BLaER1 (cell line): ENCODE data around the gene ZNF331.
"Not testable (repeated sequence)": the region's sequence is repeated elsewhere in the genome, so short reads cannot be mapped to it uniquely, and the experiment has no call there.

Experiments used
- H3K27ac ChIP-seq: shearing (Covaris generic); formaldehyde crosslinking; 2 replicates; pipeline ENCODE4 v1.8.1; 2022
- H3K27me3 ChIP-seq: shearing (Covaris generic); formaldehyde crosslinking; 2 replicates; pipeline ENCODE4 v1.8.1; 2022
- H3K36me3 ChIP-seq: shearing (Covaris generic); formaldehyde crosslinking; 2 replicates; pipeline ENCODE4 v1.8.1; 2022
- H3K4me1 ChIP-seq: shearing (Covaris generic); formaldehyde crosslinking; 2 replicates; pipeline ENCODE4 v1.8.1; 2022
- H3K4me2 ChIP-seq: shearing (Covaris generic); formaldehyde crosslinking; 2 replicates; pipeline ENCODE4 v1.8.1; 2022
- H3K4me3 ChIP-seq: shearing (Covaris generic); formaldehyde crosslinking; 2 replicates; pipeline ENCODE4 v1.8.1; 2022
- H3K9ac ChIP-seq: shearing (Covaris generic); formaldehyde crosslinking; 2 replicates; pipeline ENCODE4 v1.8.1; 2022
- H3K9me3 ChIP-seq: shearing (Covaris generic); formaldehyde crosslinking; 2 replicates; pipeline ENCODE4 v1.8.1; 2022
- H4K20me1 ChIP-seq: shearing (Covaris generic); formaldehyde crosslinking; 2 replicates; pipeline ENCODE4 v1.8.1; 2022
- Cebpa-rat ChIP-seq: shearing (Covaris generic); IDR thresholded peaks from 2 replicates; pipeline ENCODE4 v1.8.1; 2022

ZNF331 gene

GRCh38 chr19:53507523-53508442, 30.2 kb upstream of the ZNF331 start:
- no peaks in the 10 kb centered on the region for H4K20me1 ChIP-seq
- H3K9ac ChIP-seq, result no peak overlapping the region
- no peaks in the 10 kb centered on the region for H3K9me3 ChIP-seq
- H3K4me2 ChIP-seq, result no peak overlapping the region
- no peak for TF ChIP-seq Cebpa-rat
- H3K27me3 ChIP-seq, result no peaks in the 10 kb centered on the region
- H3K4me3 ChIP-seq, result no peak overlapping the region
- no peak overlapping the region for H3K27ac ChIP-seq
- H3K36me3 ChIP-seq, result no peaks in the 10 kb centered on the region
- H3K4me1 ChIP-seq, result peaks cover 7% of the 10 kb centered on the region

- H3K27me3 ChIP-seq, result no peaks in the 10 kb centered on the region
- no peak overlapping the region for H3K27ac ChIP-seq
- no peaks in the 10 kb centered on the region for H3K36me3 ChIP-seq
- no peak for TF ChIP-seq Cebpa-rat
- no peak overlapping the region for H3K4me2 ChIP-seq
- H4K20me1 ChIP-seq, result no peaks in the 10 kb centered on the region
- H3K4me1 ChIP-seq, result peaks cover 7% of the 10 kb centered on the region
- H3K9me3 ChIP-seq, result no peaks in the 10 kb centered on the region
- H3K4me3 ChIP-seq, result no peak overlapping the region
- H3K9ac ChIP-seq, result no peak overlapping the region
Observed at GRCh38 chr19:53509443-53509842, 28.5 kb upstream of the ZNF331 start.

GRCh38 chr19:53509845-53510244, 28.1 kb upstream of the ZNF331 start:
- no peak for TF ChIP-seq Cebpa-rat
- no peaks in the 10 kb centered on the region for H3K9me3 ChIP-seq
- H3K9ac ChIP-seq, result no peak overlapping the region
- H3K36me3 ChIP-seq, result no peaks in the 10 kb centered on the region
- H4K20me1 ChIP-seq, result no peaks in the 10 kb centered on the region
- H3K4me1 ChIP-seq, result peaks cover 7% of the 10 kb centered on the region
- no peak overlapping the region for H3K4me2 ChIP-seq
- H3K27ac ChIP-seq, result no peak overlapping the region
- no peak overlapping the region for H3K4me3 ChIP-seq
- no peaks in the 10 kb centered on the region for H3K27me3 ChIP-seq

- Histone ChIP-seq H3K4me3 (no peak overlapping the region), H3K27ac (no peak overlapping the region), H3K4me1 (peaks cover 7% of the 10 kb centered on the region), H3K9me3 (no peaks in the 10 kb centered on the region), H3K27me3 (no peaks in the 10 kb centered on the region), H3K4me2 (no peak overlapping the region), H4K20me1 (no peaks in the 10 kb centered on the region), H3K9ac (no peak overlapping the region), H3K36me3 (no peaks in the 10 kb centered on the region)
- TF ChIP-seq Cebpa-rat, result no peak
Observed at GRCh38 chr19:53511357-53511756, 26.6 kb upstream of the ZNF331 start.

- H3K9me3 ChIP-seq, result no peaks in the 10 kb centered on the region
- H3K4me3 ChIP-seq, result no peak overlapping the region
- peaks cover 9% of the 10 kb centered on the region for H3K4me1 ChIP-seq
- no peaks in the 10 kb centered on the region for H3K27me3 ChIP-seq
- no peak overlapping the region for H3K9ac ChIP-seq
- no peak overlapping the region for H3K27ac ChIP-seq
- H3K36me3 ChIP-seq, result no peaks in the 10 kb centered on the region
- no peak for TF ChIP-seq Cebpa-rat
- H3K4me2 ChIP-seq, result peak overlapping the region; percentile 30; the same call in 1 of the 2 replicates
- no peaks in the 10 kb centered on the region for H4K20me1 ChIP-seq
Observed at GRCh38 chr19:53511933-53512374, 26.0 kb upstream of the ZNF331 start.

- H3K36me3 ChIP-seq, H3K9ac ChIP-seq, H3K27me3 ChIP-seq, H3K9me3 ChIP-seq, H3K27ac ChIP-seq, H4K20me1 ChIP-seq, H3K4me3 ChIP-seq, H3K4me2 ChIP-seq: not testable (repeated sequence)
- peaks cover 31% of the 10 kb centered on the region for H3K4me1 ChIP-seq
Observed at GRCh38 chr19:53515047-53515446, 22.9 kb upstream of the ZNF331 start.

GRCh38 chr19:53517114-53517741, 20.7 kb upstream of the ZNF331 start:
- Histone ChIP-seq H3K9me3 (peaks cover 11% of the 10 kb centered on the region; the same call in 1 of the 2 replicates), H3K9ac (no peak overlapping the region), H4K20me1 (no peaks in the 10 kb centered on the region), H3K27me3 (no peaks in the 10 kb centered on the region), H3K4me3 (no peak overlapping the region), H3K4me2 (peak overlapping the region; percentile 36), H3K27ac (peak overlapping the region; percentile 58; the same call in 1 of the 2 replicates), H3K36me3 (no peaks in the 10 kb centered on the region), H3K4me1 (peaks cover 42% of the 10 kb centered on the region)
- TF ChIP-seq Cebpa-rat, result no peak

GRCh38 chr19:53518121-53518520, 19.8 kb upstream of the ZNF331 start:
- Histone ChIP-seq H3K9me3 (peaks cover 11% of the 10 kb centered on the region; the same call in 1 of the 2 replicates), H3K4me1 (peaks cover 41% of the 10 kb centered on the region), H3K4me3 (no peak overlapping the region), H3K4me2 (peak overlapping the region; percentile 36; the same call in 1 of the 2 replicates), H3K36me3 (no peaks in the 10 kb centered on the region), H3K27ac (no peak overlapping the region), H4K20me1 (no peaks in the 10 kb centered on the region), H3K27me3 (no peaks in the 10 kb centered on the region), H3K9ac (no peak overlapping the region)
- no peak for TF ChIP-seq Cebpa-rat

- no peaks in the 10 kb centered on the region for H3K27me3 ChIP-seq
- H3K9ac ChIP-seq, result no peak overlapping the region
- TF ChIP-seq Cebpa-rat, result no peak
- no peaks in the 10 kb centered on the region for H4K20me1 ChIP-seq
- H3K4me2 ChIP-seq, result peak overlapping the region; percentile 36
- peaks cover 11% of the 10 kb centered on the region; the same call in 1 of the 2 replicates for H3K9me3 ChIP-seq
- H3K4me3 ChIP-seq, result no peak overlapping the region
- H3K27ac ChIP-seq, result no peak overlapping the region
- peaks cover 41% of the 10 kb centered on the region for H3K4me1 ChIP-seq
- H3K36me3 ChIP-seq, result peaks cover 4% of the 10 kb centered on the region; the same call in 1 of the 2 replicates
Observed at GRCh38 chr19:53518716-53519115, 19.2 kb upstream of the ZNF331 start.

- Histone ChIP-seq H3K4me2 (no peak overlapping the region), H3K36me3 (peaks cover 6% of the 10 kb centered on the region; the same call in 1 of the 2 replicates), H3K4me3 (no peak overlapping the region), H3K27me3 (no peaks in the 10 kb centered on the region), H3K9me3 (peaks cover 11% of the 10 kb centered on the region; the same call in 1 of the 2 replicates), H3K27ac (no peak overlapping the region), H4K20me1 (no peaks in the 10 kb centered on the region), H3K4me1 (peaks cover 41% of the 10 kb centered on the region), H3K9ac (no peak overlapping the region)
- TF ChIP-seq Cebpa-rat, result no peak
Observed at GRCh38 chr19:53519446-53519845, 18.5 kb upstream of the ZNF331 start.
